Measurements from ENCODE around the gene COMMD9. TPM values are rescaled to one million over a fixed set of nuclear protein-coding genes. Genes with fewer than 3 reads are reported as not detected.

The COMMD9 gene
- total RNA-seq, 1 donor from 2014 or later: 56.2 TPM

DNA sequence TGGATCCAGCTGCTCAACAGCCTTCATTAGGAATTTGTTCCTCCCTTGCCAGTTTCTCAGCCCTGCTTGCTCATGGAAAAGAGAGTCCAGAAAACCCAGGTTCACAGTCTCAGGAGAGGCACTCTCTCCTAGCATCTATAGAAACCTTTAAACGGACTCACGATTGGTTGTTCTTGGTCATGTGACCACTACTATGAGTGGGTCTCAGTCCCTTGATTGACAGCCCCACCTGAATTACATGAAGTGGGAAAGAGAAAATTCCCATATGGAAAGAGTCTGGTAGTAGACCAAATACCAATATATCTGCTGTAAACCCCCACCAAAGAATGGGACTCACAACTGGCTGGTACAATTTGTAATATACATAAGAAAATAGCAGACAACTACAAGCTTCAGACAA is 54.4 kb downstream of the COMMD9 start:
- ATAC-seq (ENCODE audit: poor library complexity) (no peak), DNase-seq (no peak)
- intact Hi-C loops (cut with DNase I): no loop called here

DNA sequence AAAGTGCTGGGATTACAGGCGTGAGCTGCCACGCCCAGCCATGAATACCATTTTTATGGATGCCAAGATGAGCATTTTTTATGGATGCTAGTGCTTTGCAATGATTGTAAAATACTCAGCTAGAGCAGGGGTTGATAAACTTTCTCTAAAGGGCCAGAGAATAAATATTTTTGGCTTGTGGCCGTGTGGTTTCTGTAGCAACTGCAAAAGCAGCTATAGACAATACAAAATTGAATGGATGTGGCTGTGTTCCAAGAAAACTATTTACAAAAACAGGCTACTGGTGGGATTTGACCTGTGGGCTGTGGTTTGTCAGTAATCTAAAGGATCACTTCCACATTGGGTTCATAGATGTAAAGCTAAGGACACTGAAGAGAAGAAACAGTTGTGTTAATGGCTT is 56.0 kb downstream of the COMMD9 start:
- intact Hi-C loops (cut with DNase I): no loop called here

DNA sequence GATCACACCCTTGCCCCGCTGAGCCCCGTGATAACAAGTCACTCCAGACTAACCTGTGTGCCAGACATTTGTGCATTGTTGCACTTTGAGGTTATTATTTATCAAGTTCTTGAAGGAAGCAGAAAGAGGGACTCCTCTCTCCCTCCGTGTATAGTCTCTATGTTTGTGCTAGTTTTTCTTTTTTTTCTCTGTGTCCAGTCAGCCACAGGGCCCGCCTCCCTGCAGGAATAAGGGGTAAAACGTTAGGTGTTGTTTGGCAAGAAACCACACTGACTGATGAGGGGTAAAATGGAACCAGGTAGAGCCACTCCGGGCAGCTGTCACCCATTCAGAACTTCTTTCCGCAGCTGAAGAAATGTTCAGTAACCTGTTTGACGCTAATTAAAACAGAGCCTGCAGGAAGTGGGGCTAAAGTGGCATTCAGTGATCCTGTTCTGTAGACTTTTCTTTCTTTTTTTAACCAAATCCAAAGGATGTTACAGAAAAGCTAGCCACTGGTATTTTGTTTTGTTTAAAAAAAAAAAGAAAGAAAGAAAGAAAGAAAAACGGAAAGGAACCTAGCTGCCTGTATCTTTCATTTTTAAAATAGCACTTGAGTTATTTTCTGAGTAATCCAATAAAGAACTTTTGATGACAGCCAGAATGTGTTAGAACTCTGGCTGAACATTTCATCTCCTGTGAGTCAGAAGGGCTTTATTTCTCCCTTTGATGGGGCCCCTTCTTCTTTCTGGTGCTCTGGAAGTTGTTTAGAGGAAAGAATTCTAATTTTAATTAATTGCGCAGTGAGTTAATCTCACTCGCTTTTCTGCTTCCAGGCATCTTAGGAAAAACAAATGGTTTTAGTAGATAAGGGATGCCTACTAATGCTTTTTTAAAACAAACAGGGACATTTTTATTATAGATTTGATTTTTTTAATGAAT is 58.2 kb downstream of the COMMD9 start:
- intact Hi-C loops (cut with DNase I): no loop called here
- ATAC-seq (ENCODE audit: poor library complexity) (no peak), DNase-seq (no peak)

More for the DNA sequence above, 56.0 kb downstream of the COMMD9 start:
- DNase-seq (no peak), ATAC-seq (ENCODE audit: poor library complexity) (no peak)

DNA sequence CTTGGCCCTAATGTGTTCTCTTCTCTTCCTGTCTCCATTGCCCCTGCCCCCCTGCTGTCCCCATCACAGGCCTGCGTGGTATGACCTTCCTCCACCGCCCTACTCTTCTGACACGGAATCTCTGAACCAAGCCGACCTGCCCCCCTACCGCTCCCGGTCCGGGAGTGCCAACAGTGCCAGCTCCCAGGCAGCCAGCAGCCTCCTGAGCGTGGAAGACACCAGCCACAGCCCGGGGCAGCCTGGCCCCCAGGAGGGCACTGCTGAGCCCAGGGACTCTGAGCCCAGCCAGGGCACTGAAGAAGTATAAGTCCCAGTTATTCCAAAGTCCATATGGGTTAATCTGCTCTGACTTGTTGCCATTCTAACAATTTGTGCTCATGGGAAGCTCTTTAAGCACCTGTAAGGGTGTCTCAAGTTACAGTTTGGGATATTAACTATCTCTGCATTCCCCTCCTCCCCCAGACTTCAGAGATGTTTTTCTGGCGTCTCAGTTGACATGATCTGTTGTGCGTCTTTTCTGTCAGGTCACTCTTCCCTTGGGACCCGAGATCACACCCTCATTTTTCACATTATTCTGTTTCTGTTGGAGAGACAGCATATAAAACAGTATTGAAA is 60.0 kb downstream of the COMMD9 start:
- no peak for ATAC-seq (ENCODE audit: poor library complexity)
- DNase-seq: no peak
- intact Hi-C loops (cut with DNase I): no loop called here

DNA sequence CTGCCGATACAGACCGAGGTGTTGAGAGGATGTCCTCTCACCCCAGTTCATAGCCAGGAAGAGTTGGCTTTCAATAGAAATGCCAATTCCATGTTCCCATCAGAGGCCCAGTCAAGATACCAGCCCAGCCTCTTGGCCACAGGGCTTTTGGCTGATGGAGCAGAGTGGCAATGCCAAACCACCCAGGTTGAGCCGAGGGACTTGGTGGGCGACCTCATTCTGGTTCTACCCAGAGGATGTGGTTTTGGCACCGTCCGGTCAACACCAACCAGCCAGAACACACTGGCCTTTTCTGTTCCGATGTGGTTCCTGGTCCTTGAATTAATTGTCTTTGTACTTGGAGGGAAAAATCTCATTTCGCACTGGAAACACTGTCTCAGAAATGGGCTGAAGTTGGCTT is 60.5 kb downstream of the COMMD9 start:
- ATAC-seq (ENCODE audit: poor library complexity): no peak
- no peak for DNase-seq

DNA sequence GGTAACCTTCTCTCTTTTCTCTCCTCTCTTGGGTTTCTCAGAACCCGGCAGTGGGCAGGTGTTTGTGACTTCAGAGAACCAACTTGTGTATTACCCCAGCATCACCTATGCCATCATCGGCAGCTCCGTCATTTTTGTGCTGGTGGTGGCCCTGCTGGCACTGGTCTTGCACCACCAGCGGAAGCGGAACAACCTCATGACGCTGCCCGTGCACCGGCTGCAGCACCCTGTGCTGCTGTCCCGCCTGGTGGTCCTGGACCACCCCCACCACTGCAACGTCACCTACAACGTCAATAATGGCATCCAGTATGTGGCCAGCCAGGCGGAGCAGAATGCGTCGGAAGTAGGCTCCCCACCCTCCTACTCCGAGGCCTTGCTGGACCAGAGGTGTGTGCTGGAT is 62.2 kb downstream of the COMMD9 start:
- no peak for DNase-seq
- no peak for ATAC-seq (ENCODE audit: poor library complexity)
- intact Hi-C loops (cut with DNase I): no loop called here

More for the DNA sequence above, 60.5 kb downstream of the COMMD9 start:
- intact Hi-C loops (cut with DNase I): no loop called here

DNA sequence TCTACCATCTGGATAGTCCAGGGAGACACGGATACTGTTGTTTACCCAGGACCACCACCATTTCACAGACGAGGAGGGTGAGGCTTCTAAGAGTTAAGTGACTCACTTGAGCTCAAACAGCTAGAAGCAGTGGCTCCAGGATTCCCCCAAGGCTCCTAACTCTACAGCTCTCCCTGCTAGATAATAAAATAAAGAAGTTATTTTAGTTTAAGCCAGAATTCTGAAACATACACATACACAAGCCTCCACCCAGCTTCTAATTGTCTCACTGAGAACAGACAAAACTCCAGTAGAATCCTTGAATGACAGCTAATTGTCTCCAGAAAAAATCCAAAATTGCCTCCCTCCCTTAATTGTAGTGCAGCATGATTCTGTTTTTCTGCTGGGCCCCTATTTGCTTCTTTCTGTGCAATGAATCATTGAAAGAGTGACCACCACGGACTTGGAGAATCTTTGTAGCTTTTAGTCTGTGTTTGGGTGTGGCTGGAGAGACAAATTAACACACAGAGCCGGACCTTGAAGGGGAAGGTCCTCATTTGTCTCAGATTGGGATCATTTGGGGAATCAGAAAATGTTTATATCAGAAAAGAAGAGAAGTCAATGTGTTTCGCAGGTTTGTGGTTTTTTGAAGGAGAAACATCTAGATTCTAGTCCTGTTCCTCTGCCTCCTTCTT is 64.9 kb downstream of the COMMD9 start:
- ATAC-seq (ENCODE audit: poor library complexity): no peak
- no peak for DNase-seq
- intact Hi-C loops (cut with DNase I): no loop called here

DNA sequence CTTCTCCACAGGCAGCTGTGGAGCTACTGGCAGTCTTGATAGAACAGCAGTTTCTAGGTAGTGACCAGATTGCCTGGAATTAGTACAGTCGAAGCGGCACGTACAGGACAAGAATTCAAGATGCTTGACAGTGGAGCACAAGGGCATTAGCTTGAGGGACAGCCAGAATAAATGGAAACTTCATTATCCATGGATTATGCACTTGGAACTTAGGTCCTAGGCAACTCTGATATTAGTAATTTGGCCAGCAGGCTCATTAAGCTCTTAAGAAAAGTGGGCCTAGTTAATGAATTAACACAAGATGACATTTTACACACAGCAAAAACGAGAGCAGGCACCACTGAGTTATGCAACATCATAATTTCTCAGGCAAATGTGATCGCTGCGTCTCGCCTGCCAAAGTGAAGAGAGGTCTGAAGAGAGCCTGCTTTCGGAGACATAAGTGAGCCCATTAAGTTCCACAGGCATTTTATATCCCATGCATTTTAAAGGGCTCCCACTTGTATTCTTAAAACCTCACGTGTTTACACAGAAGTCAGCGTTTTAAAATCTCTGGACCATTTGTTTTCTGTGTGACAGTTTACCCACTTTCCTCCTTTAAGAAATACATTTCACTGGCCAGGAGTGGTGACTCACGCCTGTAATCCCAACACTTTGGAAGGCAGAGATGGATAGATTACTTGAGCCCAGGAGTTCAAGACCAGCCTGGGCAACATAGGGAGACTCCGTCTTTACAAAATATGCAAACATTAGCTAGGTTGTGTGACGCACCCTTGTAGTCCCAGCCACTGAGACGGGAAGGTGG is 66.2 kb downstream of the COMMD9 start:
- ATAC-seq (ENCODE audit: poor library complexity): no peak
- no peak for DNase-seq

More for the DNA sequence above, 66.2 kb downstream of the COMMD9 start:
- intact Hi-C loops (cut with DNase I): no loop called here

Other genes starting within 250 kb of the COMMD9 start
- gene PRR5L, start 6.9 kb upstream of the COMMD9 start, total RNA-seq: 1.5 TPM
- 11.1 TPM for gene TRAF6, start 220.8 kb upstream of the COMMD9 start, total RNA-seq

Measured in Right ventricle myocardium superior (tissue), 1 donor.